ENCODE results near the gene FMNL2. TPM values are rescaled to one million over a fixed set of nuclear protein-coding genes. Genes with fewer than 3 reads are reported as not detected.

Gene FMNL2
- total RNA-seq, 1 experiment from 2014 or later: 46.5 TPM

- no TSS peak for BruUV-seq (replicated peaks)
- Mint-ChIP-seq H3K27ac (ENCODE audit: unreplicated experiment) (no peak overlapping the region), H3K4me3 (ENCODE audit: low read depth, unreplicated experiment) (no peak overlapping the region), H3K27me3 (ENCODE audit: unreplicated experiment) (no peaks in the 10 kb centered on the region), H3K36me3 (ENCODE audit: insufficient read depth, unreplicated experiment) (peaks cover 10% of the 10 kb centered on the region), H3K4me1 (ENCODE audit: low read depth, unreplicated experiment) (no peaks in the 10 kb centered on the region), H3K9me3 (ENCODE audit: low read depth, unreplicated experiment) (no peaks in the 10 kb centered on the region)
- TF ChIP-seq, protein P1, sequence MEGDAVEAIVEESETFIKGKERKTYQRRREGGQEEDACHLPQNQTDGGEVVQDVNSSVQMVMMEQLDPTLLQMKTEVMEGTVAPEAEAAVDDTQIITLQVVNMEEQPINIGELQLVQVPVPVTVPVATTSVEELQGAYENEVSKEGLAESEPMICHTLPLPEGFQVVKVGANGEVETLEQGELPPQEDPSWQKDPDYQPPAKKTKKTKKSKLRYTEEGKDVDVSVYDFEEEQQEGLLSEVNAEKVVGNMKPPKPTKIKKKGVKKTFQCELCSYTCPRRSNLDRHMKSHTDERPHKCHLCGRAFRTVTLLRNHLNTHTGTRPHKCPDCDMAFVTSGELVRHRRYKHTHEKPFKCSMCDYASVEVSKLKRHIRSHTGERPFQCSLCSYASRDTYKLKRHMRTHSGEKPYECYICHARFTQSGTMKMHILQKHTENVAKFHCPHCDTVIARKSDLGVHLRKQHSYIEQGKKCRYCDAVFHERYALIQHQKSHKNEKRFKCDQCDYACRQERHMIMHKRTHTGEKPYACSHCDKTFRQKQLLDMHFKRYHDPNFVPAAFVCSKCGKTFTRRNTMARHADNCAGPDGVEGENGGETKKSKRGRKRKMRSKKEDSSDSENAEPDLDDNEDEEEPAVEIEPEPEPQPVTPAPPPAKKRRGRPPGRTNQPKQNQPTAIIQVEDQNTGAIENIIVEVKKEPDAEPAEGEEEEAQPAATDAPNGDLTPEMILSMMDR (IDR thresholded peaks at IDR 0.05; ENCODE audit: unreplicated experiment): no peak
- no peak for DNase-seq
- CTCF ChIA-PET: no interaction called here
- intact Hi-C loops (cut with micrococcal nuclease; ENCODE audit: unreplicated experiment): loop anchor here (2.0 kb wide), 1 partner anchor 19 kb away; no protein-coding TSS in a partner anchor
Measured at GRCh38 chr2:152695763-152696162, 360.8 kb downstream of the FMNL2 start.

DNA sequence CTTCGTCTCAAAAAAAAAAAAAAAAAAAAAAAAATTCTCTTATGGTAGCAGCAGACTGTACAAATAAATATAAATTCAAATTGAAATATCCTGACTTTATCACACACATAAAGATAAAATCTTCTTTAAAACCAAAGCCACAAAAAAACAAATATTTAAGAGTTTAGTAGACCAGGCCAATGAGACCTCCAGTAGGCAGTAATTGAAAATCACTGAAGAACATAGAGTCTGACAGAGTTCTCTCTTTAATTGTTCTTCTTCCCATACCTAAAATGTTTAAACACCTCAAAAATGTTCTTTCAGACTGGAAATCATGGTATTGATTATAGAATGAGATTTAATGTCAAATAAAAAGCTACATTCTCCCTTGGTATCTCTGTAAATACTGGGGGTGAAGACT, 361.5 kb downstream of the FMNL2 start:
- CTCF ChIA-PET: no interaction called here
- Mint-ChIP-seq H3K27me3 (ENCODE audit: unreplicated experiment) (no peaks in the 10 kb centered on the region), H3K4me3 (ENCODE audit: low read depth, unreplicated experiment) (no peak overlapping the region), H3K36me3 (ENCODE audit: insufficient read depth, unreplicated experiment) (peaks cover 5% of the 10 kb centered on the region), H3K4me1 (ENCODE audit: low read depth, unreplicated experiment) (no peaks in the 10 kb centered on the region), H3K9me3 (ENCODE audit: low read depth, unreplicated experiment) (no peaks in the 10 kb centered on the region), H3K27ac (ENCODE audit: unreplicated experiment) (no peak overlapping the region)
- DNase-seq: no peak
- TF ChIP-seq, protein P1 (IDR thresholded peaks at IDR 0.05; ENCODE audit: unreplicated experiment): no peak
- intact Hi-C loops (cut with micrococcal nuclease; ENCODE audit: unreplicated experiment): no loop called here
- no TSS peak for BruUV-seq (replicated peaks)

Other genes starting within 250 kb of the FMNL2 start
- gene CACNB4, start 236.1 kb upstream of the FMNL2 start, total RNA-seq (2022): 0.33 and 0.51 TPM in 2 replicates
- gene STAM2, start 159.4 kb upstream of the FMNL2 start, total RNA-seq (2022): 28.7 and 28.8 TPM in 2 replicates

All from Calu3 (cell line).